ENCODE results near the gene BTBD8. TPM values are rescaled to one million over a fixed set of nuclear protein-coding genes. Genes with fewer than 3 reads are reported as not detected.

BTBD8 gene
- total and polyA plus RNA-seq, 9 of the 15 experiments (the other 6 are each of a cell fraction or from before 2014, with no cell fraction given), result 0.46 to 2.3 (median 1.2) TPM

GRCh38 chr1:92228401-92228800 lies 148.3 kb downstream of the BTBD8 start (continued):
- TF ChIP-seq GABPA (tag; conservative IDR thresholded peaks at IDR 0.05; ENCODE audit: low read depth), result no peak
- TF ChIP-seq ZNF830 (CRISPR knock-in tag; IDR thresholded peaks at IDR 0.05), result no peak
- TF ChIP-seq SMAD4 (CRISPR knock-in tag; conservative IDR thresholded peaks at IDR 0.05), result no peak

GRCh38 chr1:92230736-92231135 lies 150.6 kb downstream of the BTBD8 start:
- Histone ChIP-seq H3K27me3 (ENCODE audit: control insufficient read depth in 2 of 2, insufficient read depth in 2 of 2, low read length in 2 of 2) (peaks cover 11 to 14% of the 10 kb centered on the region in 2 experiments), H3K79me2 (ENCODE audit: control insufficient read depth, insufficient read depth, low read length) (no peaks in the 10 kb centered on the region), H3K27ac (ENCODE audit: extremely low read depth, low read depth, low read length) (no peak overlapping the region), H3K4me2 (ENCODE audit: insufficient read depth, low read length) (no peak overlapping the region), H3K36me3 (ENCODE audit: control insufficient read depth, insufficient read depth, low read length) (no peaks in the 10 kb centered on the region), H3K4me3 (no peak overlapping the region), H4K20me1 (replicated peaks; ENCODE audit: control insufficient read depth, insufficient read depth, low read length) (no peaks in the 10 kb centered on the region), H3K9me1 (ENCODE audit: control insufficient read depth, insufficient read depth, low read length) (no peaks in the 10 kb centered on the region), H3K9ac (ENCODE audit: insufficient read depth in 1 of 2, low read depth in 2 of 2, low read length in 2 of 2) (no peak overlapping the region), H3K4me1 (replicated peaks in 1 of 2; ENCODE audit: control insufficient read depth in 2 of 2, insufficient read depth in 2 of 2, low read length in 2 of 2) (no peaks in the 10 kb centered on the region), H3K9me3 (replicated peaks; ENCODE audit: control insufficient read depth, insufficient read depth, low read depth, low read length) (no peaks in the 10 kb centered on the region), H2AFZ (ENCODE audit: low read depth, low read length) (no peak overlapping the region)
- ChIA-PET CTCF (ENCODE audit: low intra/inter-chr PET ratio) (no interaction called here), POLR2A (interaction anchor here (0.6 to 2.1 kb wide), 8 partner anchors 10 to 1558 kb away, joined by 3 to 10 read pairs (median 4); no protein-coding TSS in a partner anchor)
- intact Hi-C loops (cut with micrococcal nuclease) (no loop called here), in situ Hi-C loops (cut with MboI) (no loop called here)
- FAIRE-seq, result no peak
- no peak for DNase-seq (ENCODE audit: extremely low read depth in 1 of 4, low spot score in 3 of 4)
- WGBS (ENCODE audit: insufficient coverage, low coverage, missing lambda C conversion rate), result 0% methylated on average over 1 of the region's 1 CpG
- TF ChIP-seq RFX5 (IDR thresholded peaks at IDR 0.05; ENCODE audit: low read depth, low read length), result no peak
- ATAC-seq, result no peak
- BruUV-seq (replicated peaks), result no TSS peak

Other genes with a start within 250 kb of the BTBD8 start
- 13.8 and 14.1 TPM in 2 replicates for gene TGFBR3, start 194.2 kb upstream of the BTBD8 start, total RNA-seq (2014; rRNA removed)
- gene TGFBR3, start 194.2 kb upstream of the BTBD8 start, total RNA-seq (2014; rRNA removed; fragmentation: Illumina TruSeq; extraction: Trizol), result 15.1 and 15.6 TPM in 2 replicates
- 15.3 and 16.4 TPM in 2 replicates for gene TGFBR3, start 194.2 kb upstream of the BTBD8 start, total RNA-seq (2015; rRNA removed; fragmentation: Illumina TruSeq; extraction: Trizol)
- 18.6 and 19.9 TPM in 2 replicates for gene TGFBR3, start 194.2 kb upstream of the BTBD8 start, total RNA-seq (2021)
- 14.8 and 16.9 TPM in 2 replicates for gene TGFBR3, start 194.2 kb upstream of the BTBD8 start, polyA plus RNA-seq (2011; rRNA removed)
- gene TGFBR3, start 194.2 kb upstream of the BTBD8 start, polyA plus RNA-seq (2014; fragmentation: Illumina TruSeq; extraction: Trizol), result 22.9 and 32.4 TPM in 2 replicates
- gene TGFBR3, start 194.2 kb upstream of the BTBD8 start, polyA plus RNA-seq (2014; fragmentation: Nextera tagmentation; extraction: Ambion mirVana), result 1 to 10 TPM; 3.6 to 4.3 TPM
- gene TGFBR3, start 194.2 kb upstream of the BTBD8 start, polyA plus RNA-seq (2014; rRNA removed), result 7.5 and 9.1 TPM in 2 replicates
- not detected in 2 replicates for gene BRDT, start 130.9 kb upstream of the BTBD8 start, total RNA-seq (2014; rRNA removed)
- not detected in 2 replicates for gene BRDT, start 130.9 kb upstream of the BTBD8 start, total RNA-seq (2014; rRNA removed; fragmentation: Illumina TruSeq; extraction: Trizol)
- not detected in 2 replicates for gene BRDT, start 130.9 kb upstream of the BTBD8 start, total RNA-seq (2015; rRNA removed; fragmentation: Illumina TruSeq; extraction: Trizol)
- gene BRDT, start 130.9 kb upstream of the BTBD8 start, total RNA-seq (2021), result not detected in 2 replicates
- gene BRDT, start 130.9 kb upstream of the BTBD8 start, polyA plus RNA-seq (2011; rRNA removed), result not detected in 2 replicates
- gene BRDT, start 130.9 kb upstream of the BTBD8 start, polyA plus RNA-seq (2014; fragmentation: Illumina TruSeq; extraction: Trizol), result not detected in 2 replicates
- under 1 TPM in 1 of 2 experiments, not detected in 1; 0.01 TPM for gene BRDT, start 130.9 kb upstream of the BTBD8 start, polyA plus RNA-seq (2014; fragmentation: Nextera tagmentation; extraction: Ambion mirVana)
- gene BRDT, start 130.9 kb upstream of the BTBD8 start, polyA plus RNA-seq (2014; rRNA removed), result not detected in 2 replicates
- not detected in 2 replicates for gene EPHX4, start 50.4 kb upstream of the BTBD8 start, total RNA-seq (2014; rRNA removed)
- gene EPHX4, start 50.4 kb upstream of the BTBD8 start, total RNA-seq (2014; rRNA removed; fragmentation: Illumina TruSeq; extraction: Trizol), result not detected in 2 replicates
- gene EPHX4, start 50.4 kb upstream of the BTBD8 start, total RNA-seq (2015; rRNA removed; fragmentation: Illumina TruSeq; extraction: Trizol), result not detected in 2 replicates
- gene EPHX4, start 50.4 kb upstream of the BTBD8 start, total RNA-seq (2021), result not detected in 2 replicates
- not detected in 2 replicates for gene EPHX4, start 50.4 kb upstream of the BTBD8 start, polyA plus RNA-seq (2011; rRNA removed)
- gene EPHX4, start 50.4 kb upstream of the BTBD8 start, polyA plus RNA-seq (2014; fragmentation: Illumina TruSeq; extraction: Trizol), result not detected in 2 replicates
- gene EPHX4, start 50.4 kb upstream of the BTBD8 start, polyA plus RNA-seq (2014; fragmentation: Nextera tagmentation; extraction: Ambion mirVana), result not detected
- gene EPHX4, start 50.4 kb upstream of the BTBD8 start, polyA plus RNA-seq (2014; rRNA removed), result not detected in 2 replicates
- gene SETSIP, start 4.9 kb upstream of the BTBD8 start, total RNA-seq (2014; rRNA removed), result not detected in 2 replicates
- 0.22 TPM in 1 of 2 replicates, not detected in the other for gene SETSIP, start 4.9 kb upstream of the BTBD8 start, total RNA-seq (2014; rRNA removed; fragmentation: Illumina TruSeq; extraction: Trizol)
- not detected in 2 replicates for gene SETSIP, start 4.9 kb upstream of the BTBD8 start, total RNA-seq (2015; rRNA removed; fragmentation: Illumina TruSeq; extraction: Trizol)
- gene SETSIP, start 4.9 kb upstream of the BTBD8 start, total RNA-seq (2021), result not detected in 2 replicates
- 0.14 and 0.43 TPM in 2 replicates for gene SETSIP, start 4.9 kb upstream of the BTBD8 start, polyA plus RNA-seq (2011; rRNA removed)
- not detected in 2 replicates for gene SETSIP, start 4.9 kb upstream of the BTBD8 start, polyA plus RNA-seq (2014; fragmentation: Illumina TruSeq; extraction: Trizol)
- gene SETSIP, start 4.9 kb upstream of the BTBD8 start, polyA plus RNA-seq (2014; fragmentation: Nextera tagmentation; extraction: Ambion mirVana), result not detected
- not detected in 2 replicates for gene SETSIP, start 4.9 kb upstream of the BTBD8 start, polyA plus RNA-seq (2014; rRNA removed)
- not detected in 2 replicates for gene C1orf146, start 137.6 kb downstream of the BTBD8 start, total RNA-seq (2014; rRNA removed)
- gene C1orf146, start 137.6 kb downstream of the BTBD8 start, total RNA-seq (2014; rRNA removed; fragmentation: Illumina TruSeq; extraction: Trizol), result not detected in 2 replicates
- gene C1orf146, start 137.6 kb downstream of the BTBD8 start, total RNA-seq (2015; rRNA removed; fragmentation: Illumina TruSeq; extraction: Trizol), result not detected in 2 replicates
- not detected in 2 replicates for gene C1orf146, start 137.6 kb downstream of the BTBD8 start, total RNA-seq (2021)
- gene C1orf146, start 137.6 kb downstream of the BTBD8 start, polyA plus RNA-seq (2011; rRNA removed), result not detected in 2 replicates
- not detected in 2 replicates for gene C1orf146, start 137.6 kb downstream of the BTBD8 start, polyA plus RNA-seq (2014; fragmentation: Illumina TruSeq; extraction: Trizol)
- gene C1orf146, start 137.6 kb downstream of the BTBD8 start, polyA plus RNA-seq (2014; fragmentation: Nextera tagmentation; extraction: Ambion mirVana), result under 1 TPM in 1 of 2 experiments, not detected in 1; 0.10 TPM
- gene C1orf146, start 137.6 kb downstream of the BTBD8 start, polyA plus RNA-seq (2014; rRNA removed), result not detected in 2 replicates
- 13.0 and 13.4 TPM in 2 replicates for gene GLMN, start 218.6 kb downstream of the BTBD8 start, total RNA-seq (2014; rRNA removed)
- 24.8 and 25.9 TPM in 2 replicates for gene GLMN, start 218.6 kb downstream of the BTBD8 start, total RNA-seq (2014; rRNA removed; fragmentation: Illumina TruSeq; extraction: Trizol)
- gene GLMN, start 218.6 kb downstream of the BTBD8 start, total RNA-seq (2015; rRNA removed; fragmentation: Illumina TruSeq; extraction: Trizol), result 21.2 and 22.8 TPM in 2 replicates
- gene GLMN, start 218.6 kb downstream of the BTBD8 start, total RNA-seq (2021), result 13.9 and 14.6 TPM in 2 replicates
- 13.6 and 19.8 TPM in 2 replicates for gene GLMN, start 218.6 kb downstream of the BTBD8 start, polyA plus RNA-seq (2011; rRNA removed)
- gene GLMN, start 218.6 kb downstream of the BTBD8 start, polyA plus RNA-seq (2014; fragmentation: Illumina TruSeq; extraction: Trizol), result 15.8 and 19.0 TPM in 2 replicates
- 10 to 100 TPM; 18.9 to 22.6 TPM for gene GLMN, start 218.6 kb downstream of the BTBD8 start, polyA plus RNA-seq (2014; fragmentation: Nextera tagmentation; extraction: Ambion mirVana)
- 16.3 and 18.9 TPM in 2 replicates for gene GLMN, start 218.6 kb downstream of the BTBD8 start, polyA plus RNA-seq (2014; rRNA removed)
- 6.2 and 9.6 TPM in 2 replicates for gene RPAP2, start 218.7 kb downstream of the BTBD8 start, total RNA-seq (2014; rRNA removed)
- 37.2 and 43.4 TPM in 2 replicates for gene RPAP2, start 218.7 kb downstream of the BTBD8 start, total RNA-seq (2014; rRNA removed; fragmentation: Illumina TruSeq; extraction: Trizol)
- gene RPAP2, start 218.7 kb downstream of the BTBD8 start, total RNA-seq (2015; rRNA removed; fragmentation: Illumina TruSeq; extraction: Trizol), result 26.1 and 28.7 TPM in 2 replicates
- gene RPAP2, start 218.7 kb downstream of the BTBD8 start, total RNA-seq (2021), result 26.1 and 27.4 TPM in 2 replicates
- gene RPAP2, start 218.7 kb downstream of the BTBD8 start, polyA plus RNA-seq (2011; rRNA removed), result 22.1 and 26.8 TPM in 2 replicates
- gene RPAP2, start 218.7 kb downstream of the BTBD8 start, polyA plus RNA-seq (2014; fragmentation: Illumina TruSeq; extraction: Trizol), result 29.8 and 36.4 TPM in 2 replicates
- 10 to 100 TPM; 30.6 to 41.7 TPM for gene RPAP2, start 218.7 kb downstream of the BTBD8 start, polyA plus RNA-seq (2014; fragmentation: Nextera tagmentation; extraction: Ambion mirVana)
- gene RPAP2, start 218.7 kb downstream of the BTBD8 start, polyA plus RNA-seq (2014; rRNA removed), result 16.0 and 16.9 TPM in 2 replicates

Measured in K562 (cell line).